A673 (cell line): ENCODE measurements around the gene LINGO1.

ENCODE experiments used
- CTCF ChIP-seq: fragments of 300-800, 200-600 bp; sonication (generic); conservative IDR thresholded peaks from 2 replicates; pipeline ENCODE4 v1.5.1; 2017; ENCODE audit warnings: low read depth, mild to moderate bottlenecking, antibody characterized with exemption, low read length, moderate library complexity, mixed read lengths
- EZH2 ChIP-seq: fragments of 200-600 bp; sonication (generic); IDR thresholded peaks from 2 replicates; pipeline ENCODE4 v1.6.1; 2017; ENCODE audit warnings: borderline replicate concordance, low read depth, mild to moderate bottlenecking, mixed read lengths, antibody characterized with exemption, low read length; ENCODE audit not compliant: poor library complexity, severe bottlenecking

GRCh38 chr15:77670558-77671361, 38.0 kb upstream of the LINGO1 start:
- TF ChIP-seq CTCF (no peak), EZH2 (no peak)
